Breast epithelium (tissue), 4 donors: ENCODE data around the gene TREML1. TPM values are rescaled to one million over a fixed set of nuclear protein-coding genes. Genes with fewer than 3 reads are reported as not detected.

ENCODE experiments used
- DNase-seq, 2 donors: peaks; one replicate each; pipeline ENCODE4 v3.0.0-alpha.2; 2019; ENCODE audit warnings: low spot score in 2 of 2
- H3K27ac ChIP-seq, 2 donors: fragments of 200-600 bp; sonication (generic) in 1 of 2; one replicate each; pipeline ENCODE4 v1.5.1; 2016 to 2019; ENCODE audit warnings: mild to moderate bottlenecking in 1 of 2
- H3K27me3 ChIP-seq, 2 donors: fragments of 200-600 bp; sonication (generic) in 1 of 2; one replicate each; pipeline versions ENCODE4 v1.5.1 to v1.6.0; 2017 to 2019; ENCODE audit warnings: control low read depth in 1 of 2, mild to moderate bottlenecking in 1 of 2
- H3K36me3 ChIP-seq: fragments of 200-600 bp; one replicate; pipeline ENCODE4 v1.5.1; 2019
- H3K4me1 ChIP-seq, 2 donors: fragments of 200-600 bp; sonication (generic); one replicate each; pipeline ENCODE4 v1.5.1; 2016 to 2019; ENCODE audit warnings: control low read depth in 1 of 2
- H3K4me3 ChIP-seq, 3 donors: fragments of 200-600 bp; sonication (generic); 1 replicate in 2 of 3; 2 replicates in 1 of 3; pipeline ENCODE4 v1.5.1; 2016 to 2019; ENCODE audit warnings: mild to moderate bottlenecking in 3 of 3, moderate library complexity in 2 of 3
- H3K9me3 ChIP-seq, 2 donors: fragments of 200-600 bp; sonication (generic) in 1 of 2; one replicate each; pipeline ENCODE4 v1.5.1; 2016 to 2019; ENCODE audit warnings: control low read depth in 1 of 2
- POLR2A ChIP-seq: fragments of 450-650 bp; IDR thresholded peaks from one replicate; pipeline ENCODE4 v1.6.1; 2016; ENCODE audit warnings: antibody characterized with exemption, mild to moderate bottlenecking, moderate library complexity
- POLR2AphosphoS5 ChIP-seq, 3 donors: sonication (generic); formaldehyde crosslinking; IDR thresholded peaks; one replicate each; pipeline ENCODE4 v1.6.1; 2017; ENCODE audit warnings: antibody characterized with exemption in 3 of 3
- intact Hi-C: fragments of 100-400 bp; cut with DNase I; formaldehyde crosslinking; loops from one replicate; pipeline ENCODE4 v1.15.1; 2023; ENCODE audit warnings: low total_unique reads
- total RNA-seq, 3 donors: library from RNA; depleted of rRNA; stranded (reverse); fragments of >200 nt; gene quantifications; one replicate each; pipeline ENCODE4 v1.1.0, GENCODE V29; 2016
- TF ChIP-seq, protein P1 (sequence below), 3 donors: fragments of 450-650 bp; IDR thresholded peaks; one replicate each; pipeline ENCODE4 v1.5.1; 2016 to 2017; ENCODE audit warnings: antibody characterized with exemption in 3 of 3, mild to moderate bottlenecking in 3 of 3, moderate library complexity in 3 of 3

TREML1 gene
- total RNA-seq, 3 donors from 2014 or later, result 0.64 to 1.3 (median 0.98) TPM

DNA sequence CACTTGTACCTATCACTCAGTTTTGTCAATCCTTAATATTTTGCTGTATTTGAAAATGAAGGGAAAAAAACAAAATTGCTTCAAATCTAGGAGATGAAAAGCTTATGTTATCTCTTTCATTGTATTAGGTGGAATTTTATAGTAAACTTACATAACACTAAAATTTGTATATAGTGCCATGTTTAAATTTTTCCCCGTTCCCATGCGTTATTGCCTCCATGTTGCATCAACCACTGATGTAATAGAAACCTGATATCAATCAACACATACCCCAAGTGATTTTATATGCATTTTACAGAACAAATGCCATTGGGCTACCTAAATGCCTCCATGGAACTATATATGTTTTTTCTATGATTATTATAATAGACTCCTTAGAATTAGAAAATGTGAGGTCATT lies 23.5 kb upstream of the TREML1 start:
- Histone ChIP-seq H3K4me1 (no peaks in the 10 kb centered on the region), H3K4me3 (no peak overlapping the region), H3K27ac (no peak overlapping the region), H3K9me3 (peaks cover 0 to 3% of the 10 kb centered on the region in 2 donors), H3K27me3 (no peaks in the 10 kb centered on the region), H3K36me3 (no peaks in the 10 kb centered on the region)
- intact Hi-C loops, result no loop called here
- no peak for DNase-seq
- TF ChIP-seq, protein P1, sequence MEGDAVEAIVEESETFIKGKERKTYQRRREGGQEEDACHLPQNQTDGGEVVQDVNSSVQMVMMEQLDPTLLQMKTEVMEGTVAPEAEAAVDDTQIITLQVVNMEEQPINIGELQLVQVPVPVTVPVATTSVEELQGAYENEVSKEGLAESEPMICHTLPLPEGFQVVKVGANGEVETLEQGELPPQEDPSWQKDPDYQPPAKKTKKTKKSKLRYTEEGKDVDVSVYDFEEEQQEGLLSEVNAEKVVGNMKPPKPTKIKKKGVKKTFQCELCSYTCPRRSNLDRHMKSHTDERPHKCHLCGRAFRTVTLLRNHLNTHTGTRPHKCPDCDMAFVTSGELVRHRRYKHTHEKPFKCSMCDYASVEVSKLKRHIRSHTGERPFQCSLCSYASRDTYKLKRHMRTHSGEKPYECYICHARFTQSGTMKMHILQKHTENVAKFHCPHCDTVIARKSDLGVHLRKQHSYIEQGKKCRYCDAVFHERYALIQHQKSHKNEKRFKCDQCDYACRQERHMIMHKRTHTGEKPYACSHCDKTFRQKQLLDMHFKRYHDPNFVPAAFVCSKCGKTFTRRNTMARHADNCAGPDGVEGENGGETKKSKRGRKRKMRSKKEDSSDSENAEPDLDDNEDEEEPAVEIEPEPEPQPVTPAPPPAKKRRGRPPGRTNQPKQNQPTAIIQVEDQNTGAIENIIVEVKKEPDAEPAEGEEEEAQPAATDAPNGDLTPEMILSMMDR (IDR thresholded peaks at IDR 0.05), result no peak
- TF ChIP-seq POLR2A (no peak), POLR2AphosphoS5 (IDR thresholded peaks at IDR 0.05) (no peak)

DNA sequence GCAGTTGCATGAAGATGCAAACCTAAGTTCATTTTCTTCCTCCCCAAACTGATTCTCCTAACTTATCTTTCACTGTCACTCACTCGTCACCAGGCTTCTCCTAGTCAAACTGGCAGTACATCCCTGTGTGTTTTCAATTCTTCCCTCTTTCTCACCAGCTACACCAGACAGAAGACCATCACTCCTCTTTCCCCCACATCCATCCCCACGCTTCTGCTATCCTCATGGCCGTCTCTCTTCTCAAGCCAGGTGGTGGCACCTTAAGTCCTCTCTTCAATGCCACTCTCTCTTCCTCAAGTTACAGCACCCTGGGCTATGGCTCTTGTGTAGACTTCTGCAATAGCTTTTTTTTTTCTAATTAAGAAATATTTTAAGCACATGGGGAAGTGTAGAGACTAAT lies 23.1 kb upstream of the TREML1 start:
- peaks cover 0 to 3% of the 10 kb centered on the region in 2 donors for H3K9me3 ChIP-seq
- no peak overlapping the region for H3K4me3 ChIP-seq
- DNase-seq, result no peak
- no peaks in the 10 kb centered on the region for H3K27me3 ChIP-seq
- no peak overlapping the region for H3K27ac ChIP-seq
- intact Hi-C loops, result no loop called here
- no peaks in the 10 kb centered on the region for H3K4me1 ChIP-seq
- TF ChIP-seq POLR2AphosphoS5 (IDR thresholded peaks at IDR 0.05), result no peak
- no peak for TF ChIP-seq POLR2A
- TF ChIP-seq, protein P1 (IDR thresholded peaks at IDR 0.05), result no peak
- H3K36me3 ChIP-seq, result no peaks in the 10 kb centered on the region

DNA sequence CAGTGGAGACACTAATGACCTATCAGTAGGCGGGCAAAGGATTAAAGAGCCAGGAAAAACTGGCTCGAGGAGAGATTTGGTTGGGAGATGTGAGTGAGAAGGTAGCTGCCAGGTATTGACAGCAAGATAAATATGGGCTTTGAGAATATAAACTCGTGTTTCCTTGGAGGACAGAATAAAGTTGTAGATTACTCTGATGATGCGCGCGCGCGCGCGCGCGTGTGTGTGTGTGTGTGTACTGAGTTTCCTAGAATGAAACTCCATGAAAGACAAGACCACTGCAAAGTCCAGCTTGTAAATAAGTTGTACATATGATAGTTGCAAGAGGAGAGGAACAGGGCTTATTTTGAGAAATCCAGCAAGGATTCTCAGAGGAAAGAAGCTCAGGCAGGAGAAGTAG lies 22.0 kb upstream of the TREML1 start:
- no peaks in the 10 kb centered on the region for H3K27me3 ChIP-seq
- H3K36me3 ChIP-seq, result no peaks in the 10 kb centered on the region
- H3K4me3 ChIP-seq, result no peak overlapping the region
- no peaks in the 10 kb centered on the region for H3K4me1 ChIP-seq
- no peak overlapping the region for H3K27ac ChIP-seq
- DNase-seq, result no peak
- intact Hi-C loops, result no loop called here
- H3K9me3 ChIP-seq, result peaks cover 0 to 3% of the 10 kb centered on the region in 2 donors
- TF ChIP-seq POLR2AphosphoS5 (IDR thresholded peaks at IDR 0.05), result no peak

DNA sequence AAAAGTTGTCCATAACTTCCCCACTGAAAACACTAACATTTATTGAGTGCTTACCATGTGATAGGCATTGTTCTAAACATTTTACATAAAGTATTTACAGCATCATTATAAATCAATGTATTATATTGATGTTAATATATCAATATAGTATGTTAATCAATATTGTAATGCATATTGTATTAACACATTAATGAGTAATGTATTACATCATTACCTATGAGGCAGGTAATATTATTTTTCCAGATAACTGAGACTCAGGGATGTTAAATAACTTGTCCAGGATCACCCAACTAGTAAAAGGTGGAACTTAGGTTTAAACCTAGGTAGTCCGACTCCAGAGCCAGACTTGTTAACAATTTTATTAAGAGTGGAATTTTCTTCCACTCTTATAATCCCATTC lies 20.9 kb upstream of the TREML1 start:
- H3K9me3 ChIP-seq, result peaks cover 0 to 3% of the 10 kb centered on the region in 2 donors
- no peak overlapping the region for H3K27ac ChIP-seq
- DNase-seq, result no peak
- intact Hi-C loops, result no loop called here
- TF ChIP-seq POLR2A (no peak), POLR2AphosphoS5 (IDR thresholded peaks at IDR 0.05) (no peak)
- TF ChIP-seq, protein P1 (IDR thresholded peaks at IDR 0.05), result no peak
- no peaks in the 10 kb centered on the region for H3K27me3 ChIP-seq
- no peaks in the 10 kb centered on the region for H3K4me1 ChIP-seq
- H3K36me3 ChIP-seq, result no peaks in the 10 kb centered on the region
- no peak overlapping the region for H3K4me3 ChIP-seq

DNA sequence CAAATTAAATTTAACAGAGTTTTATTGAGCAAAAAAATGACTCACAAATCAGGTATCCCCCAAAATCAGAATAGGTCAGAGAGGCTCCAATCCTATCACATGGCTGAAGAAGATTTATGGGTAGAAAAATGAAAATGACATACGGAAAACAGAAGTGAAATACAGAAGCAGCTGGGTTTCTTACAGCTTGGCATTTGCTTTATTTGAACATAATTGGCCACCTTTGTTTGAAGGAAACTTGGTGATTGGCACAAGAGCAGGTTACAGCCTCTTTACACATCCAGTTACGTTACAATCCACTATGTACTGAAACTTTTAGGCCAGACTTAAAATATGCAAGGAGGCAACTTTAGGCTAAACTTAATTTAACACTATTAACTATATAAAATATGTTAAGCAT lies 20.5 kb upstream of the TREML1 start:
- Histone ChIP-seq H3K4me3 (no peak overlapping the region), H3K36me3 (no peaks in the 10 kb centered on the region), H3K9me3 (peaks cover 0 to 3% of the 10 kb centered on the region in 2 donors), H3K4me1 (no peaks in the 10 kb centered on the region), H3K27me3 (no peaks in the 10 kb centered on the region), H3K27ac (no peak overlapping the region)
- intact Hi-C loops, result no loop called here
- no peak for DNase-seq
- TF ChIP-seq POLR2A (no peak), POLR2AphosphoS5 (IDR thresholded peaks at IDR 0.05) (no peak)
- TF ChIP-seq, protein P1 (IDR thresholded peaks at IDR 0.05), result no peak

DNA sequence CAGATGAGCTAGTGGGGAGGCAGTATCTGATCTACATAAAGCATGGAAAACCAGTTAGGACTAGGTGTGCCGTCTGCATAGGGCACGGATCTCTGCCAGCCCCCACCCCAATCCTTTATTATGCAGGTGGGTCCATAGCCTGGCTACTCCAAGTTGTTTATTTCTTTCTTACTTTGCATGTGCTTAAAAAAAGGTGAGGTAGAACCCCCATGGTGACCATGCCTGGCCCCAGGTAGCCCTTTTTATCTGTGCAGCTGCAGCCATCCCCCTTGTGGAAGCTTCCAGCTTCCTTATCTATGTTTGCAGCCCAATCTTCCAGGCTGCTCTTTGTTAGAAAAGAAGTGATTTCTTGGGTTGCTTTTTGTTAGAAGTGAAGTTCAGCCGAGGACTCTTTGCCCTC lies 17.8 kb upstream of the TREML1 start:
- Histone ChIP-seq H3K4me3 (no peak overlapping the region), H3K9me3 (peaks cover 0 to 3% of the 10 kb centered on the region in 2 donors), H3K36me3 (no peaks in the 10 kb centered on the region), H3K27me3 (no peaks in the 10 kb centered on the region), H3K4me1 (no peaks in the 10 kb centered on the region), H3K27ac (no peak overlapping the region)
- intact Hi-C loops, result no loop called here
- no peak for TF ChIP-seq POLR2A
- TF ChIP-seq, protein P1 (IDR thresholded peaks at IDR 0.05), result no peak
- TF ChIP-seq POLR2AphosphoS5 (IDR thresholded peaks at IDR 0.05), result no peak
- DNase-seq, result no peak
